Fibroblast of lung (primary cell): ENCODE data around the gene SELENOK. TPM values are rescaled to one million over a fixed set of nuclear protein-coding genes. Genes with fewer than 3 reads are reported as not detected.

ENCODE experiments used
- DNase-seq, 2 donors: peaks; one replicate each; pipeline versions ENCODE4 v3.0.0 to v3.0.0-alpha.2; 2010; ENCODE audit warnings: low read depth in 2 of 2
- H2AFZ ChIP-seq: 2 replicates; pipeline ENCODE4 v1.5.1; 2012; ENCODE audit warnings: low read length, control low read depth, inconsistent platforms
- H3K27ac ChIP-seq: 2 replicates; pipeline ENCODE4 v1.5.1; 2011; ENCODE audit warnings: low read length, control low read depth; ENCODE audit not compliant: insufficient read depth
- H3K27me3 ChIP-seq: 2 replicates; pipeline ENCODE4 v1.5.1; 2011; ENCODE audit warnings: mild to moderate bottlenecking, low read length; ENCODE audit not compliant: control insufficient read depth, insufficient read depth
- H3K36me3 ChIP-seq: 2 replicates; pipeline ENCODE4 v1.5.1; 2011; ENCODE audit warnings: low read length; ENCODE audit not compliant: control insufficient read depth, insufficient read depth
- H3K4me1 ChIP-seq: 2 replicates; pipeline ENCODE4 v1.5.1; 2011; ENCODE audit warnings: low read length; ENCODE audit not compliant: control insufficient read depth, insufficient read depth; ENCODE audit errors: extremely low read depth
- H3K4me2 ChIP-seq: 2 replicates; pipeline ENCODE4 v1.5.1; 2011; ENCODE audit warnings: low read length, control low read depth; ENCODE audit not compliant: insufficient read depth; ENCODE audit errors: extremely low read depth
- H3K4me3 ChIP-seq, 4 experiments: fragments of 200-600 bp in 1 of 4; sonication (generic) in 1 of 4; replicated peaks in 1 of 4; 2 replicates each; pipeline ENCODE4 v1.5.1; 2011 to 2016; ENCODE audit warnings: low read length in 4 of 4, low read depth in 3 of 4, mild to moderate bottlenecking in 3 of 4, control low read depth in 2 of 4, inconsistent platforms in 1 of 4, mixed read lengths in 1 of 4; ENCODE audit not compliant: insufficient read depth in 1 of 4; ENCODE audit errors: control extremely low read depth in 1 of 4
- H3K79me2 ChIP-seq: 2 replicates; pipeline ENCODE4 v1.5.1; 2012; ENCODE audit warnings: mild to moderate bottlenecking, low read length, inconsistent platforms; ENCODE audit not compliant: control insufficient read depth, insufficient read depth
- H3K9ac ChIP-seq: 2 replicates; pipeline ENCODE4 v1.5.1; 2011; ENCODE audit warnings: mild to moderate bottlenecking, low read length, control low read depth; ENCODE audit not compliant: insufficient read depth
- H3K9me3 ChIP-seq: 2 replicates; pipeline ENCODE4 v1.5.1; 2012; ENCODE audit warnings: low read depth, low read length; ENCODE audit not compliant: control insufficient read depth, insufficient read depth
- H4K20me1 ChIP-seq: 2 replicates; pipeline ENCODE4 v1.5.1; 2011; ENCODE audit warnings: low read length; ENCODE audit not compliant: control insufficient read depth, insufficient read depth; ENCODE audit errors: extremely low read depth
- CTCF ChIP-seq, 2 donors: IDR thresholded peaks in 1 of 2; conservative IDR thresholded peaks in 1 of 2; 1 replicate in 1 of 2; 2 replicates in 1 of 2; pipeline ENCODE4 v1.5.1; 2011 to 2012; ENCODE audit warnings: low read length in 2 of 2, control low read depth in 1 of 2, inconsistent platforms in 1 of 2, low read depth in 1 of 2, mild to moderate bottlenecking in 1 of 2
- EZH2 ChIP-seq: IDR thresholded peaks from 2 replicates; pipeline ENCODE4 v1.5.1; 2012; ENCODE audit warnings: low read length, control low read depth, mild to moderate bottlenecking; ENCODE audit errors: missing control alignments
- polyA plus RNA-seq, 2 donors: library from polyadenylated mRNA; depleted of rRNA in 1 of 2; stranded (reverse) in 1 of 2; unstranded in 1 of 2; fragments of >200 nt; gene quantifications; 2 replicates each; pipeline ENCODE4 v1.2.1, GENCODE V29; 2011 to 2012; ENCODE audit warnings: missing spikeins in 1 of 2
- total RNA-seq: library from RNA; depleted of rRNA; stranded (reverse); fragments of >200 nt; gene quantifications from 2 replicates; pipeline ENCODE4 v1.2.1, GENCODE V29; 2014

Gene SELENOK
- total and polyA plus RNA-seq, 2 donors (not counting 1 experiment from before 2014, with no cell fraction given): 26.9 to 40.1 TPM

DNA sequence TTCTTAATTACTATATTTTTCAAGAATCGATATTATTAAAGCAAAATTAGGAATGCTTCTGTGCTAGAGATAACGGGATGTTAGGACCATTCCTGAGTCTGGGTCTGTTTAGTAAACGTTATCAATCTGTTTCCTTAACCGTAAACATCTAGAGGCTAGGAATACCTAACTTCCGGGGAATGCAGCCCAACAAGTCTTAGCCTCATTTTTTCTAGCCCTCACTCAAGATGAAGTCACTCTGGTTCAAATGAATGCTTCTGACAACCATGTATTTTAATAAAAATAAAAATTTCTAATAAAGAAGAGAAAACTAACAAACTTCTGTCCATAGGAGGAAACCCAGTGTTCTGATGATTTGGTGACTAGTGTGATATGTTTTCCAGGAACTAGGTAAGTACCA is 11.1 kb upstream of the SELENOK start:
- Histone ChIP-seq H3K4me3 (no peak overlapping the region), H2AFZ (no peak overlapping the region), H3K9me3 (no peaks in the 10 kb centered on the region), H4K20me1 (no peaks in the 10 kb centered on the region), H3K4me2 (no peak overlapping the region), H3K9ac (no peak overlapping the region), H3K4me1 (no peaks in the 10 kb centered on the region), H3K79me2 (no peaks in the 10 kb centered on the region), H3K27ac (no peak overlapping the region), H3K27me3 (no peaks in the 10 kb centered on the region), H3K36me3 (no peaks in the 10 kb centered on the region)
- no peak for DNase-seq
- no peak for TF ChIP-seq EZH2
- no peak for TF ChIP-seq CTCF (conservative IDR thresholded peaks at IDR 0.05 in 1 of 2, IDR thresholded peaks at IDR 0.05 in 1 of 2; ENCODE audit: low read depth in 1 of 2, low read length in 2 of 2)

- Histone ChIP-seq H4K20me1 (no peaks in the 10 kb centered on the region), H3K27ac (no peak overlapping the region), H3K4me1 (no peaks in the 10 kb centered on the region), H3K4me2 (no peak overlapping the region), H3K36me3 (no peaks in the 10 kb centered on the region), H3K27me3 (no peaks in the 10 kb centered on the region), H2AFZ (no peak overlapping the region), H3K4me3 (no peak overlapping the region), H3K9ac (no peak overlapping the region), H3K9me3 (no peaks in the 10 kb centered on the region), H3K79me2 (no peaks in the 10 kb centered on the region)
- DNase-seq: no peak
- TF ChIP-seq CTCF (conservative IDR thresholded peaks at IDR 0.05 in 1 of 2, IDR thresholded peaks at IDR 0.05 in 1 of 2; ENCODE audit: low read depth in 1 of 2, low read length in 2 of 2) (no peak), EZH2 (no peak)
These were observed 10.4 kb upstream of the SELENOK start for GRCh38 chr3:53902067-53902466.

DNA sequence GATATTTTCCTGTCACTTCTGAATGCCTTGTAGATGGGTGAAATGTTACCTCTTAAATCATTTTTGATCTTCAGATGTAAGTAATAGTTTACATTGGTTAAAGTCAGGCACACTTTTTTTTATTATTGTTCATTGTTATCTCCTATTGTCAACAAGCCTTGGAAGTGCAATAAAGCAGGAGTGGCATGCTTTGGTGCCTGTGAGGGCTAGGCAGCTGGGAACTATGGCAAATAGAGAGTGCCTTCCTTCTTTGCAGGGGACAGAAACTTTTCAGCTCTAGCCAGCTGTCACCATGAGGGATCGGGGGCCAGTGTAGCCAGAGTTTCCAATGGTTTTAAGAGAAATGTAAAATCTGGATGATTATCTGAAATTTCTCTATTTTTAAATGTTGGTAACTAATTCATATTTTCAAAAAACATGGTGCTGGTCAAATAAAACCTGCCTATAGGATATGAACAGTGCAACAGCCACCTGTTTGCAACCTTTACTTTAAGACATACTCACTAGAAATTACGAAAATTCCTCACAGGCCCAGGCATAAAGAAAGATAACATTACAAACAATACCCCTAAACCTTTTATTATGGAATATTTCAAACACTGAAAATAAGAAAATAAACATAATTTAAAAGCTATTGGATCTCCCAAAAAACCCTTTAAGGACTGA is 9.1 kb upstream of the SELENOK start:
- Histone ChIP-seq H3K9ac (no peak overlapping the region), H4K20me1 (no peaks in the 10 kb centered on the region), H3K4me2 (no peak overlapping the region), H2AFZ (no peak overlapping the region), H3K4me1 (no peaks in the 10 kb centered on the region), H3K36me3 (no peaks in the 10 kb centered on the region), H3K79me2 (no peaks in the 10 kb centered on the region), H3K27me3 (no peaks in the 10 kb centered on the region), H3K27ac (no peak overlapping the region), H3K9me3 (no peaks in the 10 kb centered on the region), H3K4me3 (no peak overlapping the region)
- TF ChIP-seq CTCF (conservative IDR thresholded peaks at IDR 0.05 in 1 of 2, IDR thresholded peaks at IDR 0.05 in 1 of 2; ENCODE audit: low read depth in 1 of 2, low read length in 2 of 2): no peak
- no peak for TF ChIP-seq EZH2
- DNase-seq: no peak
